Umbilical cord (tissue), 2 donors: ENCODE results near the gene COL27A1. TPM values are rescaled to one million over a fixed set of nuclear protein-coding genes. Genes with fewer than 3 reads are reported as not detected.
"Not testable (repeated sequence)": the region's sequence is repeated elsewhere in the genome, so short reads cannot be mapped to it uniquely, and the experiment has no call there.

Source experiments
- DNase-seq: peaks from one replicate; pipeline ENCODE4 v3.0.0-alpha.2; 2015; ENCODE audit warnings: low spot score
- total RNA-seq: library from RNA; depleted of rRNA; stranded (reverse); fragments of >200 nt; gene quantifications from one replicate; pipeline ENCODE4 v1.2.3, GENCODE V29; 2014; ENCODE audit warnings: low replicate concordance; ENCODE audit not compliant: insufficient read depth

Gene COL27A1
- total RNA-seq, 1 donor from 2014 or later = 12.3 TPM

DNA sequence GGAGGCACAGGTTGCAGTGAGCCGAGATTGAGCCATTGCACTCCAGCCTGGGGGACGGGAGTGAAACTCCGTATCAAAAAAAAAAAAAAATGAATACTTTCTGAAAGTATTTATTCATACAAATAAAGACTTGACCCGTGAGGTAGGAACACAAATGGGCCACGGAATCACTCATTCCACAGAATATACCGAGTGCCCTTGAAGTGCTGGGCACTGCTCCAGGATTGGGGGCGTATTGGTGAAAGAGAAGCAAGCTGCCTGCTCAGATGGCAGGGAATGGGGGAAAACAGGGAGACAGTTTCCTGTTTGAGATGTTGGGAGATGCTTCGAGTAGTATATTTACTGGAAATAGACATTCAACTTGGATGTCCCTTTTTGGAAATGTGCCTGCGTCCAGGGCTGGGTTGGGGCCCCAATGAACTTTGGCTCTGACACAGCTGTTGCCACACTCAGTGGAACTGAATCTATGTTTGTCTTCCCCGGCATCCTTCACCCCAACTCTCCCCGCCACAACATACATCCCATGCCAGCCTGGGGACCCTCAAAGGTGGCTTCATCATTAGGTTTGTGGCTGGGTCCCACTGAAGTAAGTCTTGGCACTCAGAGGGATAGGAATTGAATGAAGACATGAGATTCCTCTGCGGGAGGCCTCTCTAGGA is 167.0 kb downstream of the COL27A1 start:
- not testable (repeated sequence) for DNase-seq

- DNase-seq = not testable (repeated sequence)
These were observed 167.6 kb downstream of the COL27A1 start, which contains the start of gene ORM1 for GRCh38 chr9:114322831-114323531. TSS of gene ORM1 (plus strand) at chr9:114323098. CDS start at chr9:114323134, 36 bp downstream.

GRCh38 chr9:114323849-114324248 is 168.5 kb downstream of the COL27A1 start:
- not testable (repeated sequence) for DNase-seq

DNA sequence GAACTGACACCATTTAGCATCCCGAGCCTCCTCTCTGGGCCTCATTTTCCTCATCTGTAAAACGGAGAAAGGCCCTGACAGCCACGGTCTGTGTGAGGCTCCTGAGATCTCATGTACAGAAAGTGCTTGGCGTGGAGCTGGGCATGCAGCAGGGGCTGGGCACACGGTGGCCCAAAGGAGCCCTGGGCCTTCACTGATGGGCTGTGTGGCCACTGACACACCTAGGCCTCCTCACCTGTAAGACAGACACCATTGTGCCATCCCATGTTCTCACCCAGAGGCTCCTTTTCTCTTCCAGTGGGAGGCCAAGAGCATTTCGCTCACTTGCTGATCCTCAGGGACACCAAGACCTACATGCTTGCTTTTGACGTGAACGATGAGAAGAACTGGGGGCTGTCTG is 169.2 kb downstream of the COL27A1 start:
- no peak for DNase-seq

GRCh38 chr9:114324965-114325364 is 169.6 kb downstream of the COL27A1 start:
- DNase-seq = not testable (repeated sequence)

DNA sequence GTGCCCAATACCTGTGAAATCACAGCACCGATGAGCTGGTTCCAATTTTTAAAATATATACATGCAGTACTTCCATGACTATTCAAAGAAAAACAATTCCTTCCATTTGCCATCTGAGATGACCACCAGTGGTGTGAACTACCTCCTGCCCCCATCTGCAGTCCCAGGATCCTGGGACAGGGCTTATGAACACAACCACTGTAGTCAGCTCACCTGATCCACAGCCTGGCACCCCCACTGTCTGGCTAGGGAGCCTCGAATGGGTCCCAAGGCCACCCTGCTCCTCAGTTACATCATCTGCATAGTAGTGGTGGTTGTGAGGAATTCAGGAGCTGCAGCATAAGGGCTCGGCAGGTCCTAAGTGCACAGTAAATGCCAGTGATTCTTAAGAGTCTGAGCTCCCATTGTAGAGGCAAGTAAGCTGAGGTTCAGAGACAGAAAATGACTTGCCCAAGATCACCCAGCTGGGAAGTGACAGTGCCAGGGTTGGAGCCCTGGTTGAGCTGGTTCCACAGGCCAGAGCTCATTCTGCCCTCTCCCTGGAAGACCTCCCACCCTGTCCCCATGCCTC is 170.4 kb downstream of the COL27A1 start:
- DNase-seq = not testable (repeated sequence)

- DNase-seq = no peak
These were observed 172.4 kb downstream of the COL27A1 start for GRCh38 chr9:114327749-114328148.

GRCh38 chr9:114328357-114328820 is 173.1 kb downstream of the COL27A1 start:
- not testable (repeated sequence) for DNase-seq

DNA sequence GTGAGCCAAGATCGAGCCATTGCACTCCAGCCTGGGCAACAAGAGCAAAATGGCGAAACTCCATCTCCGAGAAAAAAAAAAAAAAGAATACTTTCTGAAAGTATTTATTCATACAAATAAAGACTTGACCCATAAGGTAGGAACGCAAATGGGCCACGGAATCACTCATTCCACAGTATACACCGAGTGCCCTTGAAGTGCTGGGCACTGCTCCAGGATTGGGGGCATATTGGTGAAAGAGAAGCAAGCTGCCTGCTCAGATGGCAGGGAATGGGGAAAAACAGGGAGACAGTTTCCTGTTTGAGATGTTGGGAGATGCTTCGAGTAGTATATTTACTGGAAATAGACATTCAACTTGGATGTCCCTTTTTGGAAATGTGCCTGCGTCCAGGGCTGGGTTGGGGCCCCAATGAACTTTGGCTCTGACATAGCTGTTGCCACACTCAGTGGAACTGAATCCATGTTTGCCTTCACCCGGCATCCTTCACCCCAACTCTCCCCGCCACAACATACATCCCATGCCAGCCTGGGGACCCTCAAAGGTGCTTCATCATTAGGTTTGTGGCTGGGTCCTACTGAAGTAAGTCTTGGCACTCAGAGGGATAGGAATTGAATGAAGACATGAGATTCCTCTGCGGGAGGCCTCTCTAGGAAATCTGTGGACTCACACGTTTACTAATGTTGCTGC is 173.7 kb downstream of the COL27A1 start:
- DNase-seq = not testable (repeated sequence)

DNA sequence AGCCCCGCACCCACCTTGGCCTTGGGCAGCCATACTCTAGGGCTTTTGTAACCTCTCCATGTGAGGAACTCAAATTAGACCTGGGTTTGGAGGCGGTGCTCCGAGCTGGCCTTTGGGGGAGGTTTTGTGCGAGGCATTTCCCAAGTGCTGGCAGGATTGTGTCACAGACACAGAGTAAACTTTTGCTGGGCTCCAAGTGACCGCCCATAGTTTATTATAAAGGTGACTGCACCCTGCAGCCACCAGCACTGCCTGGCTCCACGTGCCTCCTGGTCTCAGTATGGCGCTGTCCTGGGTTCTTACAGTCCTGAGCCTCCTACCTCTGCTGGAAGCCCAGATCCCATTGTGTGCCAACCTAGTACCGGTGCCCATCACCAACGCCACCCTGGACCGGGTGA is 174.3 kb downstream of the COL27A1 start, which contains the start of gene ORM2:
Gene ORM2, plus strand, starts transcription at position 245 of the 398 bp plus-strand sequence. Its CDS starts 36 bp downstream, at position 281.
- not testable (repeated sequence) for DNase-seq

- no peak for DNase-seq
These were observed 175.3 kb downstream of the COL27A1 start for GRCh38 chr9:114330636-114331035.

DNA sequence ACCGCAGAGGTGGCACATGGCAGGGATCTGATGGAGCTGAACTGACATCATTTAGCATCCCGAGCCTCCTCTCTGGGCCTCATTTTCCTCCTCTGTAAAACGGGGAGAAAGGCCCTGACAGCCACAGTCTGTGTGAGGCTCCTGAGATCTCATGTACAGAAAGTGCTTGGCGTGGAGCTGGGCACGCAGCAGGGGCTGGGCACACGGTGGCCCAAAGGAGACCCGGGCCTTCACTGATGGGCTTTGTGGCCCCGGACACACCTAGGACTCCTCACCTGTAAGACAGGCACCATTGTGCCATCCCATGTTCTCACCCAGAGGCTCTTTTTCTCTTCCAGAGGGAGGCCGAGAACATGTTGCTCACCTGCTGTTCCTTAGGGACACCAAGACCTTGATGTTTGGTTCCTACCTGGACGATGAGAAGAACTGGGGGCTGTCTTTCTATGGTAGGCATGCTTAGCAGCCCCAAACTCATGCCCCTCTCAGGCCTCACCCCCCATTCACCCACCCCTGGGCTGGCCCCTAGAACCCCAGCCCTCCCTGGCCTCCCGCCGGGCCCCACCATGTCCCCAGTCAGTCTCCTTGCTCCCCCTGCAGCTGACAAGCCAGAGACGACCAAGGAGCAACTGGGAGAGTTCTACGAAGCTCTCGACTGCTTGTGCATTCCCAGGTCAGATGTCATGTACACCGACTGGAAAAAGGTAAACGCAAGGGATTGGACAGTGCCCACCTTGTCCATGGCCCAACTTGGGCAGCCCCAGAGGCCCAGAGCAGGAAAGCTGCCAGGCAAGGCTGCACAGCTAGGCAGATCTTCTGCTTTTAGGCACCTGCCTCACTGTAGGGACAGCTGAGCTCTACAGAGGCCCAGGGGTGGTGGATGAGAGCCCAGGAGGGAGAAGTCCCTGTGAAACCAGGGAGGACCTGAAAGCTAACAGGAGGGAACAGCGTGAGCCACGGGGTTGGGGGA is 176.2 kb downstream of the COL27A1 start:
- DNase-seq = not testable (repeated sequence)

- not testable (repeated sequence) for DNase-seq
These were observed 177.2 kb downstream of the COL27A1 start for GRCh38 chr9:114332474-114333040.

DNA sequence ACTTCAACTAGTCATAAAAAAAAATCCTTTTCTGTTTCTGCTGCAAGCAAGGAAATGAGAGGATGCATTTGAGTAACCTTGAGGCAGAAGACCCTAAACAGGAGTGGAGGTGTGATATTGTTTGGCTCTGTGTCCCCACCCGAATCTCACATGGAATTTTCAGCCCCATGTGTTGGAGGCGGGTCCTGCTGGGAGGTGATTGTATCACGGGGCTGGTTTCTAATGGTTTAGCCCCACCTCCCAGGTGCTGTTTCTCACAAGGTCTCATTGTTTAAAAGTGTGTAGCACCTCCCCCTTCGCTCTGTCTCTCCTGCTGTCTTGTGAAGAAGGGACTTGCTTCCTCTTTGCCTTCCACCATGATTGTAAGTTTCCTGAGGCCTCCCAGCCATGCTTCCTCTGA is 178.4 kb downstream of the COL27A1 start:
- not testable (repeated sequence) for DNase-seq

GRCh38 chr9:114334490-114334889 is 179.2 kb downstream of the COL27A1 start:
- DNase-seq = no peak

- DNase-seq = no peak
These were observed 180.4 kb downstream of the COL27A1 start for GRCh38 chr9:114335745-114336144.

GRCh38 chr9:114336157-114336556 is 180.8 kb downstream of the COL27A1 start:
- DNase-seq = no peak

- no peak for DNase-seq
These were observed 181.5 kb downstream of the COL27A1 start for GRCh38 chr9:114336699-114337395.

GRCh38 chr9:114338187-114338586 is 182.8 kb downstream of the COL27A1 start:
- no peak for DNase-seq
